ENCODE results near the gene ETFB. TPM values are rescaled to one million over a fixed set of nuclear protein-coding genes. Genes with fewer than 3 reads are reported as not detected.

Gene ETFB
- total and polyA plus RNA-seq, 10 of the 15 experiments (the other 5 are each of a cell fraction or from before 2014, with no cell fraction given), result 15.1 to 166 (median 87.8) TPM

DNA sequence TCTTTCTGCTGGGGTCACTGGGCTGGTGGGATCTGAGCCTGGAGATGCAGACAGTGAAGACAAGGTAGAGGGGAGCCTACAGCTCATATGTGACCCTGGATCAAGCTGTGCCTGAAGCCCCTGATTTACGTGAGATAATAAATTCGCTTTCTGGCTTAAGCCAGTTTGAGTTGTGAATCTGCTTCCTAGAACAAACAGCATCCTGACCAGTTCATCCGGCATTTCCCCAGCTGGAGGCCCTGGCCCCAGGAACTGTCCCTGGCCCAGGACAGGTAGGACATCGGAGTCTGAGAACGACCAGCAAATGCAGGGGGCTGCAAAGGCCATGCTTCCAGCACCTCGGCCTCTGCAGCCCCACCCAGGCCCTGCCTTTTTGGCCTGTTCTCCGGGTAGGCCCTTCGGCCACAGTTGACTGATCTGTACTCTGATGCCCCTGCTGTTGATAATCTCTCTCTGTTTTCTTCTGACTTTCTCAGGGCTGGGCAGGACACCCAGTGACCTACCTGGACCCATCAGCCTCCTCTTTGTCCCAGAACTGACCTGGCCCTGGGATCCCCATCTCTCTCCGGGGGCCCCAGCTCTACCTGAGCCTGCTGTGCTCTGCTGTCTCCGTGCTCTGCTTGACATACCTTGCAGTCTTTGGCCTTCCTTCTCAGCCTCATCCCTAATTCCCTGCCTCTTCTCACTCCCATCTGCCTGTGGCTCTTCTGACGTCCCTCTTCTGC, 14.8 kb downstream of the ETFB start:
- ChIA-PET CTCF (no interaction called here), SMC1A (ENCODE audit: uncharacterized antibody, unreplicated experiment) (interaction anchor here (1.7 kb wide), 1 partner anchor 14 kb away, joined by 4 read pairs; no protein-coding TSS in a partner anchor), POLR2A (no interaction called here), RAD21 (ENCODE audit: unreplicated experiment) (no interaction called here)
- no peak overlapping the region for H2AFZ ChIP-seq (ENCODE audit: control insufficient read depth, low read depth, low read length)
- no peak overlapping the region for H3K4me3 ChIP-seq
- H3K27me3 ChIP-seq (replicated peaks in 1 of 2; ENCODE audit: control insufficient read depth in 2 of 2, insufficient read depth in 2 of 2, low read length in 1 of 2), result no peaks in the 10 kb centered on the region
- 97% methylated on average over 11 of the region's 11 CpGs for WGBS (ENCODE audit: insufficient coverage, insufficient replicate concordance, low lambda C conversion rate, missing lambda C conversion rate)
- H4K20me1 ChIP-seq (ENCODE audit: control insufficient read depth, insufficient read depth), result no peaks in the 10 kb centered on the region
- H3K79me2 ChIP-seq (ENCODE audit: control insufficient read depth, insufficient read depth, low read length), result no peaks in the 10 kb centered on the region
- no peaks in the 10 kb centered on the region for H3K4me1 ChIP-seq (ENCODE audit: control insufficient read depth, insufficient read depth, low read length)
- no peaks in the 10 kb centered on the region for H3K9me3 ChIP-seq (replicated peaks; ENCODE audit: control insufficient read depth, insufficient read depth, low read length)
- no peak for ATAC-seq
- H3K36me3 ChIP-seq (ENCODE audit: control insufficient read depth in 2 of 2, insufficient read depth in 2 of 2, low read length in 1 of 2), result peaks cover 0 to 4% of the 10 kb centered on the region in 2 experiments; a peak in 1 of 4 replicates
- no peak overlapping the region for H3K27ac ChIP-seq (ENCODE audit: control insufficient read depth, insufficient read depth)
- no peak overlapping the region for H3K4me2 ChIP-seq (ENCODE audit: control insufficient read depth, insufficient read depth)
- TF ChIP-seq SUPT20H (IDR thresholded peaks at IDR 0.05; ENCODE audit: borderline replicate concordance, control insufficient read depth, low read depth, low read length), result no peak
- no peak for TF ChIP-seq ATF7 (IDR thresholded peaks at IDR 0.05; ENCODE audit: low read depth)
- TF ChIP-seq BMI1 (IDR thresholded peaks at IDR 0.05; ENCODE audit: borderline replicate concordance), result no peak
- TF ChIP-seq, protein P1, sequence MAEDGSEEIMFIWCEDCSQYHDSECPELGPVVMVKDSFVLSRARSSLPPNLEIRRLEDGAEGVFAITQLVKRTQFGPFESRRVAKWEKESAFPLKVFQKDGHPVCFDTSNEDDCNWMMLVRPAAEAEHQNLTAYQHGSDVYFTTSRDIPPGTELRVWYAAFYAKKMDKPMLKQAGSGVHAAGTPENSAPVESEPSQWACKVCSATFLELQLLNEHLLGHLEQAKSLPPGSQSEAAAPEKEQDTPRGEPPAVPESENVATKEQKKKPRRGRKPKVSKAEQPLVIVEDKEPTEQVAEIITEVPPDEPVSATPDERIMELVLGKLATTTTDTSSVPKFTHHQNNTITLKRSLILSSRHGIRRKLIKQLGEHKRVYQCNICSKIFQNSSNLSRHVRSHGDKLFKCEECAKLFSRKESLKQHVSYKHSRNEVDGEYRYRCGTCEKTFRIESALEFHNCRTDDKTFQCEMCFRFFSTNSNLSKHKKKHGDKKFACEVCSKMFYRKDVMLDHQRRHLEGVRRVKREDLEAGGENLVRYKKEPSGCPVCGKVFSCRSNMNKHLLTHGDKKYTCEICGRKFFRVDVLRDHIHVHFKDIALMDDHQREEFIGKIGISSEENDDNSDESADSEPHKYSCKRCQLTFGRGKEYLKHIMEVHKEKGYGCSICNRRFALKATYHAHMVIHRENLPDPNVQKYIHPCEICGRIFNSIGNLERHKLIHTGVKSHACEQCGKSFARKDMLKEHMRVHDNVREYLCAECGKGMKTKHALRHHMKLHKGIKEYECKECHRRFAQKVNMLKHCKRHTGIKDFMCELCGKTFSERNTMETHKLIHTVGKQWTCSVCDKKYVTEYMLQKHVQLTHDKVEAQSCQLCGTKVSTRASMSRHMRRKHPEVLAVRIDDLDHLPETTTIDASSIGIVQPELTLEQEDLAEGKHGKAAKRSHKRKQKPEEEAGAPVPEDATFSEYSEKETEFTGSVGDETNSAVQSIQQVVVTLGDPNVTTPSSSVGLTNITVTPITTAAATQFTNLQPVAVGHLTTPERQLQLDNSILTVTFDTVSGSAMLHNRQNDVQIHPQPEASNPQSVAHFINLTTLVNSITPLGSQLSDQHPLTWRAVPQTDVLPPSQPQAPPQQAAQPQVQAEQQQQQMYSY (CRISPR knock-in tag; IDR thresholded peaks at IDR 0.05), result no peak
- TF ChIP-seq SREBF2 (IDR thresholded peaks at IDR 0.05; ENCODE audit: low read length), result no peak
- no peak for TF ChIP-seq SIN3A (IDR thresholded peaks at IDR 0.05; ENCODE audit: low read depth, low read length)
- TF ChIP-seq, protein P2, sequence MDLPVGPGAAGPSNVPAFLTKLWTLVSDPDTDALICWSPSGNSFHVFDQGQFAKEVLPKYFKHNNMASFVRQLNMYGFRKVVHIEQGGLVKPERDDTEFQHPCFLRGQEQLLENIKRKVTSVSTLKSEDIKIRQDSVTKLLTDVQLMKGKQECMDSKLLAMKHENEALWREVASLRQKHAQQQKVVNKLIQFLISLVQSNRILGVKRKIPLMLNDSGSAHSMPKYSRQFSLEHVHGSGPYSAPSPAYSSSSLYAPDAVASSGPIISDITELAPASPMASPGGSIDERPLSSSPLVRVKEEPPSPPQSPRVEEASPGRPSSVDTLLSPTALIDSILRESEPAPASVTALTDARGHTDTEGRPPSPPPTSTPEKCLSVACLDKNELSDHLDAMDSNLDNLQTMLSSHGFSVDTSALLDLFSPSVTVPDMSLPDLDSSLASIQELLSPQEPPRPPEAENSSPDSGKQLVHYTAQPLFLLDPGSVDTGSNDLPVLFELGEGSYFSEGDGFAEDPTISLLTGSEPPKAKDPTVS (IDR thresholded peaks at IDR 0.05; ENCODE audit: low read depth, low read length), result no peak
- TF ChIP-seq SMAD1 (IDR thresholded peaks at IDR 0.05; ENCODE audit: low read depth, partially characterized antibody), result no peak
- no peak for TF ChIP-seq GABPA (IDR thresholded peaks at IDR 0.05; ENCODE audit: low read depth)
- TF ChIP-seq FOS (IDR thresholded peaks at IDR 0.05; ENCODE audit: borderline replicate concordance, extremely low read depth, insufficient read length), result no peak
- TF ChIP-seq PAX8 (IDR thresholded peaks at IDR 0.05), result no peak
- TF ChIP-seq ZNF217 (IDR thresholded peaks at IDR 0.05), result no peak
- intact Hi-C loops (cut with micrococcal nuclease; ENCODE audit: unreplicated experiment), result no loop called here
- no peak for DNase-seq (ENCODE audit: low read depth, low spot score)
- no peak for FAIRE-seq
- no TSS peak for BruUV-seq (replicated peaks)
- no peak overlapping the region for H3K9ac ChIP-seq (ENCODE audit: control insufficient read depth, insufficient read depth, low read length)
- in situ Hi-C loops (cut with MboI), result loop anchor here (25.0 kb wide), 1 partner anchor 1014 kb away; the partner anchor contains the start of gene KCNC3
